Measurements from ENCODE around the gene CEP57.
A peak's percentile ranks its signal among the peaks of the same experiment; 100 is the strongest.

Gene CEP57

DNA sequence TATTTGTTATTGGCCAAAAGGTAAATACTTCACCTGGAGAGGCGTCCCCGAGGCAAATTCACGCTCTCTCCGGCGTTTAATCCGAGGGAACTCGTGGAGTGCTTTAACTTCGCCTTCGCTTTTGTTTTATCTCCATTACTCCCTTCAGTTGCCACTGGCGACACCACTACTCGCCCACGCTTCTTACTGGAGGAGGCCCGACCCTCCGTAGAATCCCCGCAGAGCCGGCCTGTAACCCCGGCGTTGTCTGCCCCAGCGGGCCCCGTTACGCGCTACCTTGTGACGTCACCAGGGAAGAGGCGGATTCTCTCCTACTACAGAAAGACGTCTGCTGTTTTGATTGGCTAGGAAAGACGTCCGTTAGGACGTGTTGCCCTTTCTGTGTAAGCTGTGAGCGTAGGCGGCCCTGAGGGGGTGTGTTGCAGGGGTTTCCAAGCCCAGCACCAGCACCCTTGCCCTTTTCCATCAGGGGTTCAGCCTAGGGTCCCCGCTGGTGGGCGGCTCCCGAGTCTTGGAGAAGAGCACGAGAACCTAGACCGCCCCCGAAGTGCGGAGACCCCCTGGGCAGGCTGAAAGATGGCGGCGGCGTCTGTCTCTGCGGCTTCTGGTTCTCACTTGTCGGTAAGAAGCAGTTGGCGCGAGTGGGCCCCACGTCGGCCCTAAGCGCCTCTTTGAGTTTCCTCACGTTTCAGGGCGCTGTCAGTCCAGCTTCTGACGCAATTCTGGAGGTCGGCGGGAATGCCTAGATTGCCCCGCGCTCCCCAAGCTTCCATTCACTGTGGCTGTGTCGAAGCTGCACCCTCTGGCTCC lies at the start of gene CEP57:
CEP57 (plus strand) TSS at position 376 of the 810 bp plus-strand sequence; CDS start at position 577, 201 bp downstream.
- Histone ChIP-seq H3K36me3 (ENCODE audit: control insufficient read depth, insufficient read depth, low read length) (no peaks in the 10 kb centered on the region), H3K27ac (ENCODE audit: low read depth, low read length) (peak within 1 kb of the TSS; percentile 100), H3K4me3 (ENCODE audit: low read length) (peak within 1 kb of the TSS; percentile 100), H3K27me3 (ENCODE audit: control insufficient read depth, insufficient read depth, low read length) (no peaks in the 10 kb centered on the region), H3K9ac (ENCODE audit: low read length) (peak within 1 kb of the TSS; percentile 97), H3K4me1 (ENCODE audit: control insufficient read depth, insufficient read depth, low read length) (peaks cover 23% of the 10 kb centered on the region)

- Histone ChIP-seq H3K9ac (ENCODE audit: low read length) (no peak overlapping the region), H3K4me1 (ENCODE audit: control insufficient read depth, insufficient read depth, low read length) (no peaks in the 10 kb centered on the region), H3K27me3 (ENCODE audit: control insufficient read depth, insufficient read depth, low read length) (no peaks in the 10 kb centered on the region), H3K27ac (ENCODE audit: low read depth, low read length) (no peak overlapping the region), H3K36me3 (ENCODE audit: control insufficient read depth, insufficient read depth, low read length) (no peaks in the 10 kb centered on the region), H3K4me3 (ENCODE audit: low read length) (no peak overlapping the region)
These were observed 40.2 kb upstream of the CEP57 start for GRCh38 chr11:95750101-95750500.

DNA sequence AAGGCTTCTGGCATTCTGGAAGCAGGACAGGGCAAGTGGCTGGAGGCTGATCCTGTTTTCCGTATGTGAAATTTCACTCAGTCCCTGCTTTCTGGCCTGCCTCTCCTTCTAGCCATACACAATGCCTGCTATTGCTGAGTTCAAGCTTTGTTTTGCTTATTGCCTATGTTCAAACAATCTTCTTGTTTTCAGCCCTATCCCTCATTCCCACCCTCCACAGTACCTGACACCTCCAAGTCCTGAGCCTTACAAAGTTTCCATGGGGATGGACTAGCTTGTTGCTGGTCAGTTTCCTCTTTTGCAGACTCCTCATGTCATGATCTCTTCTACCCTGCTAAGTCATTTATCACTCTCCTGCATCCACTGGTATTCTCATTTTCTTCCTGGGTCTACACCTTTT lies 38.8 kb upstream of the CEP57 start:
- Histone ChIP-seq H3K27me3 (ENCODE audit: control insufficient read depth, insufficient read depth, low read length) (no peaks in the 10 kb centered on the region), H3K36me3 (ENCODE audit: control insufficient read depth, insufficient read depth, low read length) (no peaks in the 10 kb centered on the region)

DNA sequence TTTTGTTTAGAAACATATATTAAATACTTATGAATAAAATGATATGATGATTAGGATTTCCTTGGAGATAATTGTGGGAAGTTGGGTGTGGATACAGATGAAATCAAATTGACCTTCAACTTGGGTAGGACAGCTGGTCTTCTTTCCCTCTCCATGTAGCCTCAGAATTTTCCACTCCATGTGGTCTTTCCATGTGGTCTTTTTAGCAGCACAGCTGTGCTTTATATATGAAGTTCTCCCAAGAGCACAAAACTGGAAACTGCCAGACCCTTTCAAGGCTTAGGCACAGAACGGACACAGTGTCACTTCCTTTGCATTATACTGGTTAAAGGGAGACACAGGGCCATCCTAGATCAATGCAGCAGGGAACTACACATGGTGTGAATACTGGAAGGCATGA lies 29.4 kb upstream of the CEP57 start:
- H3K4me1 ChIP-seq (ENCODE audit: control insufficient read depth, insufficient read depth, low read length), result no peaks in the 10 kb centered on the region
- H3K27ac ChIP-seq (ENCODE audit: low read depth, low read length), result no peak overlapping the region
- no peaks in the 10 kb centered on the region for H3K36me3 ChIP-seq (ENCODE audit: control insufficient read depth, insufficient read depth, low read length)
- H3K9ac ChIP-seq (ENCODE audit: low read length), result no peak overlapping the region
- H3K4me3 ChIP-seq (ENCODE audit: low read length), result no peak overlapping the region
- no peaks in the 10 kb centered on the region for H3K27me3 ChIP-seq (ENCODE audit: control insufficient read depth, insufficient read depth, low read length)

More for the DNA sequence above, 38.8 kb upstream of the CEP57 start:
- no peak overlapping the region for H3K4me3 ChIP-seq (ENCODE audit: low read length)
- H3K27ac ChIP-seq (ENCODE audit: low read depth, low read length), result no peak overlapping the region
- no peak overlapping the region for H3K9ac ChIP-seq (ENCODE audit: low read length)
- no peaks in the 10 kb centered on the region for H3K4me1 ChIP-seq (ENCODE audit: control insufficient read depth, insufficient read depth, low read length)

GRCh38 chr11:95762534-95762933 lies 27.8 kb upstream of the CEP57 start:
- no peak overlapping the region for H3K27ac ChIP-seq (ENCODE audit: low read depth, low read length)
- H3K4me1 ChIP-seq (ENCODE audit: control insufficient read depth, insufficient read depth, low read length), result no peaks in the 10 kb centered on the region
- H3K9ac ChIP-seq (ENCODE audit: low read length), result no peak overlapping the region
- H3K4me3 ChIP-seq (ENCODE audit: low read length), result no peak overlapping the region
- no peaks in the 10 kb centered on the region for H3K36me3 ChIP-seq (ENCODE audit: control insufficient read depth, insufficient read depth, low read length)
- no peaks in the 10 kb centered on the region for H3K27me3 ChIP-seq (ENCODE audit: control insufficient read depth, insufficient read depth, low read length)

GRCh38 chr11:95764267-95764898 lies 25.9 kb upstream of the CEP57 start:
- H3K27me3 ChIP-seq (ENCODE audit: control insufficient read depth, insufficient read depth, low read length), result no peaks in the 10 kb centered on the region
- H3K4me1 ChIP-seq (ENCODE audit: control insufficient read depth, insufficient read depth, low read length), result no peaks in the 10 kb centered on the region
- H3K27ac ChIP-seq (ENCODE audit: low read depth, low read length), result no peak overlapping the region
- no peak overlapping the region for H3K9ac ChIP-seq (ENCODE audit: low read length)
- H3K4me3 ChIP-seq (ENCODE audit: low read length), result no peak overlapping the region
- no peaks in the 10 kb centered on the region for H3K36me3 ChIP-seq (ENCODE audit: control insufficient read depth, insufficient read depth, low read length)

DNA sequence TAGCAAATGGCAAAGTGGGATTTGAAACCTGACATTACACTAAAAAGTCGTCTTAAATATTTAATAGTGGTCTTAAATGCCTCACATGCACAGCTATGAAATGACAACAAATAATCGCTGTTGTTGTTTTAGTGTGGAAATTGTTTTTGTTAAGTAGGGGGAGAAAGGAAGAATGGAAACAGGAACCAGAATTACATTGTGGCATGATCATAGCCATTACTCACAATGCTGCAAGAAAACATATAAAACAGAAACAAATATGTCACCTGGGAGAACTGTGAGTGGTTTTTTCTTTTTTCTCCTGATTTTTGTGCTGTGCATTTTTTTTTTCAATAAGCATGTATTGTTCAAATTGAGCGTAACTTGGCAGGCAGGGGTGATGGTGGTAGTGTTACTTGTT lies 23.6 kb upstream of the CEP57 start:
- Histone ChIP-seq H3K4me1 (ENCODE audit: control insufficient read depth, insufficient read depth, low read length) (no peaks in the 10 kb centered on the region), H3K27ac (ENCODE audit: low read depth, low read length) (no peak overlapping the region), H3K36me3 (ENCODE audit: control insufficient read depth, insufficient read depth, low read length) (no peaks in the 10 kb centered on the region), H3K9ac (ENCODE audit: low read length) (no peak overlapping the region), H3K4me3 (ENCODE audit: low read length) (no peak overlapping the region), H3K27me3 (ENCODE audit: control insufficient read depth, insufficient read depth, low read length) (no peaks in the 10 kb centered on the region)

DNA sequence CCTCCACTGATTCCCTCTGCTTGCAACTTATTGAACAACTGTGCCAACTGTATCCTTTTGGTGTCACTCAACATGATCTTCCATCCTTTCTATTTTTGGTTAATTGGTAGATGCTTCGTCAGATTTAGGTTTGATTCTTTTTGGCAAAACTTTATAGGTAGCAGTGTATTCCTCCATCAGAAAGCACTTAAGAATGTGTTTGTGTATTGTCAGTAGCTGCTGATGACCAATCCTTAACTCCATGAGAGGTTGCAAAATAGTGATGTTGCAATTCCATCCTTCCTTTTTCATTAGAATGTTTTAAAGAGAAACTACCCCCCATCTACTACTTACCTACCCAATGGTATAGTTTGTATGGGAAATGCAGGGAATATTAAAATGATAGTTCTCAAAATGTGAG lies 22.8 kb upstream of the CEP57 start:
- H3K36me3 ChIP-seq (ENCODE audit: control insufficient read depth, insufficient read depth, low read length), result no peaks in the 10 kb centered on the region
- no peak overlapping the region for H3K9ac ChIP-seq (ENCODE audit: low read length)
- no peak overlapping the region for H3K27ac ChIP-seq (ENCODE audit: low read depth, low read length)

GRCh38 chr11:95768521-95768920 lies 21.8 kb upstream of the CEP57 start:
- Histone ChIP-seq H3K27me3 (ENCODE audit: control insufficient read depth, insufficient read depth, low read length) (no peaks in the 10 kb centered on the region), H3K27ac (ENCODE audit: low read depth, low read length) (no peak overlapping the region), H3K4me3 (ENCODE audit: low read length) (no peak overlapping the region), H3K36me3 (ENCODE audit: control insufficient read depth, insufficient read depth, low read length) (no peaks in the 10 kb centered on the region), H3K9ac (ENCODE audit: low read length) (no peak overlapping the region), H3K4me1 (ENCODE audit: control insufficient read depth, insufficient read depth, low read length) (no peaks in the 10 kb centered on the region)

More for the DNA sequence above, 22.8 kb upstream of the CEP57 start:
- Histone ChIP-seq H3K4me3 (ENCODE audit: low read length) (no peak overlapping the region), H3K27me3 (ENCODE audit: control insufficient read depth, insufficient read depth, low read length) (no peaks in the 10 kb centered on the region), H3K4me1 (ENCODE audit: control insufficient read depth, insufficient read depth, low read length) (no peaks in the 10 kb centered on the region)

DNA sequence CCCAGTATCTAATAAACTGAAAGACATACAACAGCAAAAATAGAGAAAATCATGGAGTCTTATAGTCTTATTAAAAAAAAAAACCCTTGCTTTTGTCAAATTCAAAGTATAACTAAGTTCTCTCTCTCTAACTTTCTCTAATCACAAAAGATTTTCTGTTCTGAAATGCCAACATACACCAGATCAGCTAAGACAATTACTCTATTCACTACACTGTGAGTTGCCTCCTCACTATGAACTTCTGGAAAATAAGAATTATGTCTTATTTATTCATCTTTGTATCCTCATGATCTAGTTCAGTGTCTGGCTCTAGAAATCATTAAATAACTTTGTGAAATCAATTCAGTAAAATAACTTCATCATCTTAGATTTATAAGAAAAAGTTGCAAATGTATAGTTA lies 13.4 kb upstream of the CEP57 start:
- no peak overlapping the region for H3K4me3 ChIP-seq (ENCODE audit: low read length)
- H3K9ac ChIP-seq (ENCODE audit: low read length), result no peak overlapping the region
- H3K27ac ChIP-seq (ENCODE audit: low read depth, low read length), result no peak overlapping the region
- no peaks in the 10 kb centered on the region for H3K4me1 ChIP-seq (ENCODE audit: control insufficient read depth, insufficient read depth, low read length)
- no peaks in the 10 kb centered on the region for H3K27me3 ChIP-seq (ENCODE audit: control insufficient read depth, insufficient read depth, low read length)
- peaks cover 2% of the 10 kb centered on the region for H3K36me3 ChIP-seq (ENCODE audit: control insufficient read depth, insufficient read depth, low read length)

DNA sequence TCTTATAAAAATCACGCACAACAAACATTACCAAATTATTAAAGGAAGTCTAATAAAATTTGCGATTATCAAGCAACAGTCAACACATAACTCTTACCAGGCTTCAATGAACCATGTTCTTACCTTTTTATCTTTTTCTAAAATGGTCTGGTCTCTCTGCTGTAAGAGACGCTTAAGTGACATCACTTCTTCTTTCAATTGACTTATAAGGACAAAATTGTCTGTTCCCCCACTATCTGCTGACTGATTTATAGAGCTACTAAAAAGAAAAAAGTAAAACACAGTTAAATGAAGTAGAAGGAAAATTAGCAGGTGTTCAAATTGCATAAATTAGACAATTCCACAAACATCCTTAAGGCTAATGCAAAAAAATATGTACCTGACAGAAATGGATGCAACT lies 11.6 kb upstream of the CEP57 start:
- no peak overlapping the region for H3K27ac ChIP-seq (ENCODE audit: low read depth, low read length)
- H3K9ac ChIP-seq (ENCODE audit: low read length), result no peak overlapping the region
- H3K4me3 ChIP-seq (ENCODE audit: low read length), result no peak overlapping the region
- H3K36me3 ChIP-seq (ENCODE audit: control insufficient read depth, insufficient read depth, low read length), result peaks cover 6% of the 10 kb centered on the region
- no peaks in the 10 kb centered on the region for H3K27me3 ChIP-seq (ENCODE audit: control insufficient read depth, insufficient read depth, low read length)
- no peaks in the 10 kb centered on the region for H3K4me1 ChIP-seq (ENCODE audit: control insufficient read depth, insufficient read depth, low read length)

GRCh38 chr11:95780544-95780943 lies 9.8 kb upstream of the CEP57 start:
- H3K27me3 ChIP-seq (ENCODE audit: control insufficient read depth, insufficient read depth, low read length), result no peaks in the 10 kb centered on the region

More at GRCh38 chr11:95780544-95780943, 9.8 kb upstream of the CEP57 start:
- Histone ChIP-seq H3K4me3 (ENCODE audit: low read length) (no peak overlapping the region), H3K9ac (ENCODE audit: low read length) (no peak overlapping the region), H3K4me1 (ENCODE audit: control insufficient read depth, insufficient read depth, low read length) (no peaks in the 10 kb centered on the region), H3K27ac (ENCODE audit: low read depth, low read length) (no peak overlapping the region), H3K36me3 (ENCODE audit: control insufficient read depth, insufficient read depth, low read length) (peaks cover 8% of the 10 kb centered on the region)

Measured in rectal smooth muscle tissue (tissue), 1 donor.